K562 (cell line): ENCODE data around the gene HOXD13. TPM values are rescaled to one million over a fixed set of nuclear protein-coding genes. Genes with fewer than 3 reads are reported as not detected.

Experiments
- ATAC-seq: fragments of 200-7000 bp; cut with Tn5 transposase; 3 replicates; pipeline ENCODE4 v1.9.1; 2020; ENCODE audit warnings: moderate library complexity
- BruUV-seq: library from RNA; stranded (reverse); fragments of 400-500 nt; replicated peaks from 2 replicates; lab custom pipeline; 2021; lab: Mats Ljungman, UMichigan
- CTCF ChIA-PET: fragments of 300-600 bp; formaldehyde crosslinking; extraction: SDS; loops from one replicate; lab custom pipeline; 2021; ENCODE audit warnings: low intra/inter-chr PET ratio; lab: Yijun Ruan, JAX
- POLR2A ChIA-PET: fragments of 300-600, 350-650 bp; sonication (Branson Sonifier 250); formaldehyde crosslinking; extraction: SDS; loops from one replicate; lab custom pipeline; 2021; ENCODE audit warnings: antibody characterized with exemption, inconsistent platforms; lab: Yijun Ruan, JAX
- DNase-seq, 4 experiments: peaks; one replicate each; pipeline versions ENCODE4 v3.0.0 to v3.0.0-alpha.2; 2011 to 2018; ENCODE audit warnings: low spot score in 3 of 4, mixed read lengths in 3 of 4; ENCODE audit errors: extremely low read depth in 1 of 4
- FAIRE-seq: peaks from 2 replicates; lab custom pipeline; 2011; peaks lifted over from hg19 to GRCh38; lab: Jason Lieb, UNC
- H2AFZ ChIP-seq: 2 replicates; pipeline ENCODE4 v1.6.0; 2011; ENCODE audit warnings: low read depth, low read length, control low read depth, inconsistent platforms
- H3K27ac ChIP-seq: fragments of 200-600 bp; 3 replicates; pipeline ENCODE4 v1.8.0; 2011; ENCODE audit warnings: low read depth, mild to moderate bottlenecking, control low read depth, inconsistent platforms, low read length, moderate library complexity, mixed read lengths; ENCODE audit errors: extremely low read depth
- H3K27me3 ChIP-seq, 2 experiments: fragments of 300-600 bp in 1 of 2; 2 replicates in 1 of 2; 3 replicates in 1 of 2; pipeline versions ENCODE4 v1.6.0 to v1.8.0; 2011; ENCODE audit warnings: inconsistent platforms in 2 of 2, low read length in 2 of 2, mild to moderate bottlenecking in 1 of 2, mixed read lengths in 1 of 2, moderate library complexity in 1 of 2; ENCODE audit not compliant: control insufficient read depth in 2 of 2, insufficient read depth in 2 of 2
- H3K36me3 ChIP-seq: fragments of 300-600 bp; 3 replicates; pipeline ENCODE4 v1.8.0; 2011; ENCODE audit warnings: mild to moderate bottlenecking, low read length, inconsistent platforms; ENCODE audit not compliant: control insufficient read depth, insufficient read depth
- H3K4me1 ChIP-seq, 2 experiments: fragments of 200-600 bp in 1 of 2; replicated peaks in 1 of 2; 2 replicates in 1 of 2; 3 replicates in 1 of 2; pipeline versions ENCODE4 v1.5.1 to v1.8.0; 2011; ENCODE audit warnings: inconsistent platforms in 2 of 2, low read length in 2 of 2, mild to moderate bottlenecking in 1 of 2, mixed read lengths in 1 of 2, moderate library complexity in 1 of 2; ENCODE audit not compliant: control insufficient read depth in 2 of 2, insufficient read depth in 2 of 2
- H3K4me2 ChIP-seq: 2 replicates; pipeline ENCODE4 v1.6.1; 2011; ENCODE audit warnings: low read length, control low read depth, inconsistent platforms, mixed read lengths; ENCODE audit not compliant: insufficient read depth
- H3K4me3 ChIP-seq: fragments of 200-600 bp; sonication (generic), shearing (Covaris generic); 2 replicates; pipeline ENCODE4 v1.5.1; 2016; ENCODE audit warnings: control low read depth, inconsistent platforms
- H3K79me2 ChIP-seq: fragments of 200-600 bp; 3 replicates; pipeline ENCODE4 v1.8.0; 2011; ENCODE audit warnings: low read length, inconsistent platforms; ENCODE audit not compliant: control insufficient read depth, insufficient read depth
- H3K9ac ChIP-seq, 2 experiments: 2 replicates each; pipeline versions ENCODE4 v1.6.0 to v1.6.1; 2011; ENCODE audit warnings: low read depth in 2 of 2, low read length in 2 of 2, control low read depth in 1 of 2, inconsistent platforms in 1 of 2, mild to moderate bottlenecking in 1 of 2, mixed read lengths in 1 of 2; ENCODE audit not compliant: insufficient read depth in 1 of 2
- H3K9me1 ChIP-seq: one replicate; pipeline ENCODE4 v1.6.0; 2011; ENCODE audit warnings: inconsistent platforms, mild to moderate bottlenecking, low read length, moderate library complexity; ENCODE audit not compliant: control insufficient read depth, insufficient read depth
- H3K9me3 ChIP-seq: replicated peaks from 2 replicates; pipeline ENCODE4 v1.5.1; 2011; ENCODE audit warnings: low read depth, low read length, inconsistent platforms; ENCODE audit not compliant: control insufficient read depth, insufficient read depth
- H4K20me1 ChIP-seq: replicated peaks from 2 replicates; pipeline ENCODE4 v1.6.1; 2011; ENCODE audit warnings: low read length, inconsistent platforms, mixed read lengths; ENCODE audit not compliant: control insufficient read depth, insufficient read depth
- CREBBP ChIP-seq: IDR thresholded peaks from one replicate; pipeline ENCODE4 v1.6.1; 2012; ENCODE audit warnings: low read depth, mild to moderate bottlenecking, control low read depth, inconsistent platforms, low read length
- DEAF1 ChIP-seq: fragments of 450-650 bp; formaldehyde crosslinking; IDR thresholded peaks from 2 replicates; pipeline ENCODE4 v1.4.0; 2020; ENCODE audit warnings: mild to moderate bottlenecking, moderate library complexity
- KLF16 ChIP-seq: IDR thresholded peaks from 2 replicates; pipeline ENCODE4 v1.6.1; 2016; ENCODE audit warnings: antibody characterized with exemption
- MAZ ChIP-seq, 2 experiments: fragments of 450-650 bp in 1 of 2; sonication (generic) in 1 of 2; formaldehyde crosslinking; IDR thresholded peaks in 1 of 2; conservative IDR thresholded peaks in 1 of 2; 2 replicates each; pipeline versions ENCODE4 v1.4.0 to v1.5.0; 2020; ENCODE audit warnings: mild to moderate bottlenecking in 1 of 2, missing genetic modification reagents in 1 of 2
- NCOA2 ChIP-seq, 2 experiments: fragments of 450-650 bp; IDR thresholded peaks; 2 replicates each; pipeline ENCODE4 v1.6.1; 2018; ENCODE audit warnings: mild to moderate bottlenecking in 2 of 2, moderate library complexity in 1 of 2; ENCODE audit not compliant: partially characterized antibody in 2 of 2
- WGBS: fragments of 100-300 bp; shearing (Covaris generic); methylation state at CpG from one replicate; pipeline ENCODE4 v1.1.6; 2016; ENCODE audit warnings: low coverage, mixed read lengths; ENCODE audit not compliant: insufficient coverage; ENCODE audit errors: missing lambda C conversion rate; 5-methylcytosine and 5-hydroxymethylcytosine counted together
- in situ Hi-C: fragments of 300-500 bp; cut with MboI; formaldehyde crosslinking; loops from 4 replicates; pipeline ENCODE4 v1.15.0; 2018; ENCODE audit warnings: inconsistent platforms, mixed read lengths
- intact Hi-C: fragments of 100-400 bp; cut with micrococcal nuclease; formaldehyde crosslinking; loops from 2 replicates; pipeline ENCODE4 v1.14.2; 2022
- polyA plus RNA-seq, 8 experiments: library from polyadenylated mRNA; depleted of rRNA in 4 of 8; stranded (reverse) in 5 of 8; unstranded in 3 of 8; fragments of >200 nt; fragmentation: Nextera tagmentation in 2 of 8; fragmentation: Illumina TruSeq in 1 of 8; extraction: Ambion mirVana in 2 of 8; extraction: Trizol in 1 of 8; gene quantifications; 2 replicates each; pipeline versions ENCODE4 v1.2.1 to v1.2.3, GENCODE V29; 2011 to 2014; ENCODE audit warnings: inconsistent platforms in 1 of 8, missing spikeins in 1 of 8
- total RNA-seq, 7 experiments: library from RNA; depleted of rRNA in 6 of 7; stranded (reverse); fragments of >200 nt in 6 of 7; fragmentation: Illumina TruSeq in 2 of 7; extraction: Trizol in 2 of 7; gene quantifications; 2 replicates each; pipeline versions ENCODE4 v1.2.1 to v1.2.3, GENCODE V29; 2011 to 2021; ENCODE audit warnings: low replicate concordance in 1 of 7

The HOXD13 gene
- total and polyA plus RNA-seq, 9 of the 15 experiments (the other 6 are each of a cell fraction or from before 2014, with no cell fraction given) = 0.03 to 0.04 TPM; not detected in 7

GRCh38 chr2:176111846-176112374 lies 19.4 kb downstream of the HOXD13 start:
- H3K4me3 ChIP-seq = no peak overlapping the region
- H3K4me1 ChIP-seq = peaks cover 0 to 17% of the 10 kb centered on the region in 2 experiments; a peak in 1 of 5 replicates
- POLR2A ChIA-PET = interaction anchor here (0.5 kb wide), 1 partner anchor 1299 kb away, joined by 4 read pairs; no protein-coding TSS in a partner anchor
- no peak for TF ChIP-seq CREBBP
- CTCF ChIA-PET = interaction anchor here (0.8 kb wide), 1 partner anchor 526 kb away, joined by 3 read pairs; no protein-coding TSS in a partner anchor
- no peak overlapping the region for H2AFZ ChIP-seq
- no peaks in the 10 kb centered on the region for H3K9me1 ChIP-seq
- H3K79me2 ChIP-seq = no peaks in the 10 kb centered on the region
- H3K4me2 ChIP-seq = no peak overlapping the region
- ATAC-seq (no peak), FAIRE-seq (no peak), DNase-seq (no peak)
- H3K9me3 ChIP-seq = no peaks in the 10 kb centered on the region
- in situ Hi-C loops = no loop called here
- H3K36me3 ChIP-seq = no peaks in the 10 kb centered on the region
- intact Hi-C loops = no loop called here
- no peak overlapping the region for H3K9ac ChIP-seq
- no peaks in the 10 kb centered on the region for H4K20me1 ChIP-seq
- BruUV-seq = no TSS peak
- no peak overlapping the region for H3K27ac ChIP-seq
- peaks cover 53 to 57% of the 10 kb centered on the region in 2 experiments for H3K27me3 ChIP-seq
- WGBS = 28% methylated on average over 27 of the region's 29 CpGs

- 6% methylated on average over 39 of the region's 40 CpGs for WGBS
- TF ChIP-seq MAZ (CRISPR knock-in tag; conservative IDR thresholded peaks at IDR 0.05 in 1 of 2, IDR thresholded peaks at IDR 0.05 in 1 of 2) (no peak), NCOA2 (IDR thresholded peaks at IDR 0.05; ENCODE audit: partially characterized antibody in 2 of 2) (no peak), DEAF1 (no peak), KLF16 (no peak)
- Histone ChIP-seq H3K9ac (no peak overlapping the region), H3K79me2 (no peaks in the 10 kb centered on the region), H3K4me3 (no peak overlapping the region), H3K4me2 (no peak overlapping the region), H3K4me1 (peaks cover 0 to 22% of the 10 kb centered on the region in 2 experiments; a peak in 1 of 5 replicates), H3K36me3 (no peaks in the 10 kb centered on the region), H2AFZ (no peak overlapping the region), H3K27ac (no peak overlapping the region), H3K27me3 (peaks cover 60 to 64% of the 10 kb centered on the region in 2 experiments), H3K9me3 (no peaks in the 10 kb centered on the region), H4K20me1 (no peaks in the 10 kb centered on the region), H3K9me1 (no peaks in the 10 kb centered on the region)
- ATAC-seq = no peak
- in situ Hi-C loops = no loop called here
- BruUV-seq = no TSS peak
- no peak for FAIRE-seq
- no peak for DNase-seq
- ChIA-PET CTCF (interaction anchor here (0.5 kb wide), 1 partner anchor 347 kb away, joined by 3 read pairs; no protein-coding TSS in a partner anchor), POLR2A (no interaction called here)
- intact Hi-C loops = no loop called here
Measured at GRCh38 chr2:176112375-176113302, 20.1 kb downstream of the HOXD13 start.
